HG03457 (cell line): Measurements from ENCODE around the gene WDR53.
"Not testable (repeated sequence)": the region's sequence is repeated elsewhere in the genome, so short reads cannot be mapped to it uniquely, and the experiment has no call there.

Experiments
- ATAC-seq: cut with Tn5 transposase; IDR thresholded peaks from one replicate; pipeline ENCODE4 v1.9.1; 2021; ENCODE audit warnings: moderate number of reproducible peaks; ENCODE audit not compliant: unreplicated experiment

Gene WDR53

DNA sequence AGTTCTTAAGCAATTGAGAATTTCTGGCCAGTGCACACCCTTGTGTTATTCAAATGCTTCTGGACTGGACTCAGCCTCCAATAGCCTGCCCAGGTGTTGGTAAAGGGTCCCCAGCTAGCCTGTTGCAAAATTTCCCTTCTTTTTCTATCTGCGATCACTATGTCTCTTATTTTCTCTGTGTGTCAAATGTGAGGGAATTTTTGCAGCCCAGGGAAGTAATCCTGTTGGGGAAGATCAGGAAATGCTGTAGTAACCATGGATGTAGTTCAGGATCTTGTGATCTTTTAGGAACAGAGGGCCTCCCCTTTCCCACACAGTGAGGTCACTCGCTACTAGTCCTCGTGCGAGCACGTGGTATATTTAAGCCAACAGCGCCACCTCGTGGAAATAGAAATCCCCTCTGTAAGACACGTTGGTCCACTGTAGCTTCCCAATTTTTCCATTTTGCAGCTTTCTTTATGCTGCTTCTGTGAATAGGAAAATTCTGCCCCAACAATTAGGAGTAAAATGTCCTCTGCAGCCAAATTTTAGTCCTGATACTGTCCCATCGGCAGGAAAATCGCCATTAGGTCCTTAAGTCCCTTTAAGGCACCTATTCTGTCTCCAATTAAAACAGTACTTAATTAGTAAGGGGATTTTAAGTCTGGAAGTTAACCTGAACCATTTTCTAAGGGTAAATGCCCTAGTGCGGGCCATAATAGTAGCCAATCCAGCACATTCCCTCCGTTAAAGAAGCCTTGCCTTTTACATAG lies 49.2 kb downstream of the WDR53 start:
- ATAC-seq = no peak

GRCh38 chr3:196517919-196518318 lies 50.4 kb downstream of the WDR53 start:
- ATAC-seq = no peak

DNA sequence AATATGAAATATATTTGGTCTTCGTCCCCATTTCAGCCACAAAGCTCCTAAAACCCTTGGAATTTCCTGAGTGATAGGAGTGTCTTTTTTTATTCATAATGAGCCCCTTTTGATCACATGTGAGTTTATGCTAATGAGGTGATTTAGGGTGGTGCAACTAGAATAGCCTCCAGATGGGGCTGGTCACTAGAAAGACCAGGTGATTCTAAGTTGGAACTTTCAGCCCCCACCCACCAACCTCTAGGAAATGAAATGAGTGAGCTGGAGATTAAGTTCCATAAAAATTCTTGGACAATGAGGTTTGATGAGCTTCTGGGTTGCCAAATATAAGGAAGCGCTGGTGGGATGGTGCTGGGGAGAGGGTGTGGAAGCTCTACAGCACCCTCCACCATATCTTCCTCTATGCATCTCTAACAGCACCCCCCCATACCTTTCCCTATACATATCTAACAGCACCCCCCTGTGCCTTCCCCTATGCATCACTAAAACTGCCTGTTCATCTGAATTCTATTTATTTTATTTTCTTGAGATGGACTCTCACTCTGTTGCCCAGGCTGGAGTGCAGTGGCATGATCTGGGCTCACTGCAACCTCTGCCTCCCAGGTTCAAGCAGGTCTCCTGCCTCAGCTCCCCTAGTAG lies 51.1 kb downstream of the WDR53 start:
- ATAC-seq = no peak

- ATAC-seq = no peak
Observed at GRCh38 chr3:196514913-196515621, 53.3 kb downstream of the WDR53 start, which contains the start of gene SMCO1. Gene SMCO1, minus strand, starts transcription at chr3:196515346. Its CDS starts 137 bp downstream, at chr3:196515209.

DNA sequence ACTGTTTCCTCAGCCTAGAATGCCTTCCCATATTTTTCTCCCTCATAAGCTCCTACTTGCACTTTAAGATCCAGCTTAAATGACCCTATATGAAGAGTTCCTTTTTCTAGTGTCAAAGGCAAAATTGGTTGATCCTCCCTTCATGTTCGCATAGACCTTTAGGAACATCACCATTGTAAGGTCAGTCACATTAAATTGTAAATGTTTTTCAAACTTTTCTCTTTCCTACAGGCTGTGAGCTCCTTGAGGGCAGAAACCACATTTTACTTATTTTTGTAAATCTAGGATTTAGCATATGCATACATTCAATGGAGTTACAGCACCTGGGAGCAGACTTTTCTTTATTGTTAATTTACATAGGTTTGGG lies 54.0 kb downstream of the WDR53 start:
- no peak for ATAC-seq

DNA sequence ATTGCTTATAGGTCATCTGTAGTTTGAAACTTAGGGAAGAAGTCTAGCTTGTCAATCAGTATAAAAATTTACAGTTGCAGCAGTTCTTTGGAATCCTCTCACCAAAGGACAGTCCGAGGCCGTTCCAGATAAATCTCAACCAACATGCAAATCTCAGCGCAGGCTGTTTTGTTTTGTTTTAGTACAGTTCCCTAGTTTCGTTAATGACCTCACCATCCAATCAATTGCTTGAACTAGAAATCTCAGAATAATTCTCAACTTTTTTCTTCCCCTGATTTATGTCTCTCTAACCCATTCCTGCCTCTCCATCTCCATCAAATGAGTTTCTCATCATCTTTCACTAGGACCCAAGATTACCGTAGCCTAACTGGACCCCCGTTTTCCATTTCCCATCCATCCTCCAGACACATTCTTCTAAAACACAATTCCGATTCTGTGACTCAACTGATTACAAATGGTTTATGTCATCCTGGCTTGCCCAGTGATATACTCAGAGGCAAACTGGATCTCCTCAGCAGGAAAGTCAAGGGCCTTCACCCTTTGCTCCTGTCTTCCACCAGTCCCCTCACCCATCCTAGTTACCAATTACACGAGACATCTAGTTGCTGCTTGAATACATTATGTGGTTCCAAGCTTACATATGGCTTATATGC lies 54.5 kb downstream of the WDR53 start:
- ATAC-seq = no peak

DNA sequence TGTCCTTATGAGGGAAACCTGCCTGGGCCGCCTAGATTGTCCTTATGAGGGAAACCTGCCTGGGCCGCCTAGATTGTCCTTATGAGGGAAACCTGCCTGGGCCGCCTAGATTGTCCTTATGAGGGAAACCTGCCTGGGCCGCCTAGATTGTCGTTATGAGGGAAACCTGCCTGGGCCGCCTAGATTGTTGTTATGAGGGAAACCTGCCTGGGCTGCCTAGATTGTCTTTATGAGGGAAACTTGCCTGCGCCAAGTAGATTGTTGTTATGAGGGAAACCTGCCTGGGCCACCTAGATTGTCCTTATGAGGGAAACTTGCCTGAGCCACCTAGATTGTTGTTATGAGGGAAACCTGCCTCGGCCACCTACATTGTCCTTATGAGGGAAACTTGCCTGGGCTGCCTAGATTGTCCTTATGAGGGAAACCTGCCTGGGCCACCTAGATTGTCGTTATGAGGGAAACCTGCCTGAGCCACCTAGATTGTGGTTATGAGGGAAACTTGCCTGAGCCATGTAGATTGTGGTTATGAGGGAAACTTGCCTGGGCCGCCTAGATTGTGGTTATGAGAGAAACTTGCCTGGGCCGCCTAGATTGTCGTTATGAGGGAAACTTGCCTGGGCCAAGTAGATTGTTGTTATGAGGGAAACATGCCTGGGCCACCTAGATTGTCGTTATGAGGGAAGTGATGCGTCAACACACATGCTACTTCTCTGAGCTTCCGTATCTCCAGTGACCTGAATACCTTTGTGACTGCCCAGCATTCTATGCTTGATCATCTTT lies 56.5 kb downstream of the WDR53 start:
- not testable (repeated sequence) for ATAC-seq

DNA sequence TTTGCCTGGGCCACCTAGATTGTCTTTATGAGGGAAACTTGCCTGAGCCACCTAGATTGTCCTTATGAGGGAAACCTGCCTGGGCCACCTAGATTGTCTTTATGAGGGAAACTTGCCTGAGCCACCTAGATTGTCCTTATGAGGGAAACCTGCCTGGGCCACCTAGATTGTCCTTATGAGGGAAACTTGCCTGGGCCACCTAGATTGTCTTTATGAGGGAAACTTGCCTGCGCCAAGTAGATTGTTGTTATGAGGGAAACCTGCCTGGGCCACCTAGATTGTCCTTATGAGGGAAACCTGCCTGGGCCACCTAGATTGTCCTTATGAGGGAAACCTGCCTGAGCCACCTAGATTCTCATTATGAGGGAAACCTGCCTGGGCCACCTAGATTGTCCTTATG lies 57.2 kb downstream of the WDR53 start:
- ATAC-seq = not testable (repeated sequence)

- ATAC-seq = no peak
Observed at GRCh38 chr3:196506687-196507086, 61.7 kb downstream of the WDR53 start.

DNA sequence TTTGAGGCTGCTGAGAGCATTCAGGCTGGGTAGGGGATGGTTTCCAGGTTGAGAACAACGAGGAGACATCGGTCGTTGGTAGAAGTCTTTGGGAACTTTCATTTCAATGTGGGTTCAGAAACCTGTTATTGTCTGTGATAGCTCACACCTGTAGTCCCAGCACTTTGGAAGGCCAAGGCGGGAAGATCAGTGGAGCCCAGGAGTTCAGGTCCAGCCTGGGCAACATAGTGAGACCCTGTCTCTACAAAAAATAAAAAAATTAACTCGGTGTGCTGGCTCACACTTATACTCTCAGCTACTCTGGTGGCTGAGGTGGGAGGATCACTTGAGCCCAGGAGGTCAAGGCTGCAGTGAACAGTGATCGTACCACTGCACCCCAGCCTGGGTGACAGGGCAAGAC lies 63.8 kb downstream of the WDR53 start:
- ATAC-seq = no peak
